H1 (cell line): ENCODE results near the gene FAM227B. TPM values are rescaled to one million over a fixed set of nuclear protein-coding genes. Genes with fewer than 3 reads are reported as not detected.

Experiments
- SAP30 ChIP-seq: fragments of 300-600 bp; sonication (generic); IDR thresholded peaks from 2 replicates; pipeline ENCODE4 v1.7.1; 2012; ENCODE audit warnings: low read length, moderate library complexity, mild to moderate bottlenecking, inconsistent platforms; ENCODE audit not compliant: insufficient read depth, insufficient replicate concordance
- TBP ChIP-seq: IDR thresholded peaks from 2 replicates; pipeline ENCODE4 v1.6.1; 2011; ENCODE audit warnings: low read depth, low read length, improper control_type of control experiment
- TCF12 ChIP-seq: IDR thresholded peaks from 2 replicates; pipeline ENCODE4 v1.6.1; 2011; ENCODE audit warnings: low read depth, mild to moderate bottlenecking, low read length
- polyA plus RNA-seq, 7 experiments: library from polyadenylated mRNA; depleted of rRNA in 3 of 7; stranded (reverse) in 5 of 7; unstranded in 2 of 7; fragments of >200 nt in 5 of 7; fragments of 200-250 nt in 2 of 7; gene quantifications; 1 replicate in 5 of 7; 2 replicates in 1 of 7; 4 replicates in 1 of 7; pipeline versions ENCODE4 v1.2.1 to v1.2.3, GENCODE V29; 2011 to 2013; ENCODE audit warnings: missing spikeins in 2 of 7, mixed read lengths in 2 of 7
- total RNA-seq: library from RNA; stranded (reverse); fragmentation: NEBNext Ultra II Directional; extraction: Animal tissue kit (Norgen Biotek cat#: 25700); gene quantifications from 2 replicates; pipeline ENCODE4 v1.2.1, GENCODE V29; 2021
- TF ChIP-seq, protein P1 (sequence below): IDR thresholded peaks from 2 replicates; pipeline ENCODE4 v1.6.1; 2011; ENCODE audit warnings: low read depth, mild to moderate bottlenecking, low read length; ENCODE audit not compliant: insufficient read depth

FAM227B gene
- total and polyA plus RNA-seq, 2 of the 8 experiments (the other 6 are each of a cell fraction or from before 2014, with no cell fraction given): 4.0 to 6.5 TPM

DNA sequence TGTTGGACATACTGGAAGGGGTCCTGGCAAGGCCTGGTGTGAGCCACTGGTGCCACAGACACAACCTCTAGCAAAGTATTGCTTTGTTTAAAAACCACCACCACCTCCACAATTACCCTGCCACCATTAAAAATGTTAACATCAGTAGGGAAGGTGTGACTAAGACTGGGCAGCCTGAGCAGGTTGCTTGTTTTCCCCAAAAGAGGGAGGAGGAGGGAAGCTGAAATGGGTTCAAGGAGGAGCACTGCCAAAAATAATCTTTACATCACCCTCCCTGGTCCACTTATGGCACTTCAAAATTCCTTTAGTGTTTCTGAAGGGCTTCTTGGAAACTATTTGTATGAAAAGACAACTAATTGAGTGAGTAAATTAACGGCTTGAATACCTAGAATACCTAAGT is 297.4 kb downstream of the FAM227B start (continued):
- TF ChIP-seq, protein P1, sequence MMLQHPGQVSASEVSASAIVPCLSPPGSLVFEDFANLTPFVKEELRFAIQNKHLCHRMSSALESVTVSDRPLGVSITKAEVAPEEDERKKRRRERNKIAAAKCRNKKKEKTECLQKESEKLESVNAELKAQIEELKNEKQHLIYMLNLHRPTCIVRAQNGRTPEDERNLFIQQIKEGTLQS: no peak
- TF ChIP-seq TCF12 (no peak), SAP30 (no peak), TBP (no peak)
